Measurements from ENCODE around the gene PPP1R9A.

- TF ChIP-seq, protein P1, sequence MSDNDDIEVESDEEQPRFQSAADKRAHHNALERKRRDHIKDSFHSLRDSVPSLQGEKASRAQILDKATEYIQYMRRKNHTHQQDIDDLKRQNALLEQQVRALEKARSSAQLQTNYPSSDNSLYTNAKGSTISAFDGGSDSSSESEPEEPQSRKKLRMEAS (IDR thresholded peaks at IDR 0.05), result no peak
- TF ChIP-seq SRF (IDR thresholded peaks at IDR 0.05; ENCODE audit: low read depth), result no peak
- no peak for TF ChIP-seq CTCF (IDR thresholded peaks at IDR 0.05 in 2 of 3, conservative IDR thresholded peaks at IDR 0.05 in 1 of 3; ENCODE audit: borderline replicate concordance in 1 of 3, insufficient read depth in 1 of 3, low read depth in 2 of 3, low read length in 2 of 3)
- no peak for TF ChIP-seq ELF1 (IDR thresholded peaks at IDR 0.05; ENCODE audit: borderline replicate concordance, low read depth)
- TF ChIP-seq EZH2phosphoT487 (IDR thresholded peaks at IDR 0.05; ENCODE audit: borderline replicate concordance), result no peak
- TF ChIP-seq RAD21 (IDR thresholded peaks at IDR 0.05; ENCODE audit: low read depth), result no peak
- TF ChIP-seq YY1 (IDR thresholded peaks at IDR 0.05; ENCODE audit: extremely low read depth, insufficient replicate concordance, low read depth, low read length), result no peak
- TF ChIP-seq SIN3A (IDR thresholded peaks at IDR 0.05; ENCODE audit: low read depth), result no peak
- TF ChIP-seq EZH2 (IDR thresholded peaks at IDR 0.05), result no peak
- TF ChIP-seq POLR2A (IDR thresholded peaks at IDR 0.05; ENCODE audit: borderline replicate concordance, extremely low read depth, insufficient read depth, insufficient read length), result no peak
Observed at GRCh38 chr7:94975336-94975735, 67.9 kb downstream of the PPP1R9A start.
